Activated naive CD4-positive, alpha-beta T cell treated with Interleukin-2 at 50 U/mL for 16 hours (primary cell): ENCODE measurements around the gene CNTNAP2.

Experiments used
- DNase-seq: peaks from one replicate; pipeline ENCODE4 v3.0.0-alpha.2; 2020

Gene CNTNAP2

GRCh38 chr7:147904219-147904576 lies 1787.6 kb downstream of the CNTNAP2 start:
- DNase-seq, result no peak

DNA sequence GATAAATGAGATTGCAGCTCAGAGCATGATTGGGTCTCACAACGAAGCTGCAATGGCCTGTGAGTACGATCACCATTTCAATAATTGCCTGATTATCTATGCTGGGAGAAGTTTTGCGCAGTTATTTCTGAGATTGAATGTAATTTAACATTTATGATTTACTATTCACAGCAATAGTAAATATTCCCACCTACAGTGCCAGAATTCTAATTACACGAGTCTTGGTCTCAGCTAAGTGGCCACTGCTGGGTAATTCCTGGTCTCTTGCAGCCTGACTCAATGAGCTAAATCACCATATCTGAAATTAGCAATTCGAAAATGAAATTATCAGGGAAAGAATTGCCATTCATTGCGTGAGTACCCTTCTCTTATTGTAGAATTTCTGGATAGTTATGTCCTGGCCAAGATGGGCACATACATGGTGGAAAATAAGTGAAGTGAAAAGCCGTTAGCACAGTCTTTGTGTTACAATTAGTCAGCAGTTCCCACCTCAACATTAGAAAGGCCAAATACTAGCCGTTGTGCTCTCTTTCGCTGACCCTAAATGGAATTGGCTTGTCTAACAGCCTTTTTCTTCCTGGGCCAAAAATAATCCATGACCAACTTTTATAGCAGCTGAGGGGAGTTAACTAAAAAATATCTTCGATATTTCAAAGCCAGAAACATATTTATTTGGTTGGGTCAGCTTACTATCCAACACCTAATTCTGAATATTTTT lies 1793.0 kb downstream of the CNTNAP2 start:
- DNase-seq, result no peak

GRCh38 chr7:147911201-147911601 lies 1794.6 kb downstream of the CNTNAP2 start:
- DNase-seq, result no peak

DNA sequence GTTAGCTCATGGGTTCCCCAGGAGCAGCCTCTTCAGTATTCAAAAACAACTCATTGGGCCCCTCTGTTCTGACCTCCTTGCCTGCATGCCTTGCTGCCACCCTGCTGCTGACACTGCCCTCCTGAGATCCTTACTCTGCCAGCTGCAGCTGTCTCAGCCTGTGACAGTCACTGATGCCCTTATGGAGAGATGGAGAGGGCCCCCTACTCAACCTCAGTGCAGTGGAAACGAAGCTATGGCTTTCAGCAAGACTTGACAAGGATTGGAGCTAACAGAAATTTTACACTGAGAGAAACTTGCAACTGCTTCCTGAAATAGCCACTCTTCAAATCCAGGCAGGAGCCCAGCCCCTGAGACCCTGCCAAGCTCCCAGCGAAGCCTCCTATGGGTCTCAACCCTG lies 1795.7 kb downstream of the CNTNAP2 start:
- DNase-seq, result no peak

GRCh38 chr7:147912946-147913638 lies 1796.5 kb downstream of the CNTNAP2 start:
- DNase-seq, result no peak

DNA sequence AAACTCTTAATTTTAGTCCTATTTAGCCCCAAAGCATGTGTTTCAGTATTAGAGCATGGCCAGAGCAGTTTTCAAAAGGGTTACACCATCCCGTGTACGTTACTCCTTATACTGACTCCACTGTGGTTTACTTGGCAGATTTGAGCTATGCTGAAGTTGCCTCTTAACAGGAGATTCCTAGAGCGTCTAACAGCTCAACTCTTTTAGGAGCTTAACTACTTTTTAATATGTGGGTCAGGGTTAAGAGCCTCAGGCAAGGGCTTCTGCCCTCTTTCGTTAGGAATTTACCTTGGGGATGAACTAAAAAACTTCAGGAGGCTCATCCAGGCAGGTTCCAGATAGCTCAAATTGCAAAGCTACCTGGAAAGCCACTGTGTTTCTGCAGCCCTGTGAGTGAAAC lies 1799.2 kb downstream of the CNTNAP2 start:
- DNase-seq, result no peak

DNA sequence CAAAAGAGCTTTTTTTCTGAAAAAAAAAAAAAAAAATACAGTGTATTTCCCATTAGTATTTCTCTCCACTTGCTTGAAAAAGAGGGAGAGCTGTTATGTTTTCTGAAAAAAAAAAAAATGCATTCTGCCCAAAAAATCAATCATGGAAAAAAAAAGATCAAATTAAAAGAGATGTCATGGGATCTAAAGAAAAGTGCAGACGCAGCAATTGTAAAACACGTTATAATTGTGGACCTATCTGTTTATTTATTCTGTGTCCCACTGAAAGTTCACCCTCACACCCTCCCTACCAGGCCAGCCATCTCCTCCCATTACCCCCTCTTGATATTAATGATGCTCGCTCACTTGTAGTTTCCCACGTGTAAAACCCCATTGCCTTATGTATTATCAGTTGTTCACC lies 1800.0 kb downstream of the CNTNAP2 start:
- no peak for DNase-seq

- DNase-seq, result no peak
Observed at GRCh38 chr7:147923841-147924240, 1807.2 kb downstream of the CNTNAP2 start.

GRCh38 chr7:147937428-147937827 lies 1820.8 kb downstream of the CNTNAP2 start:
- DNase-seq, result no peak

DNA sequence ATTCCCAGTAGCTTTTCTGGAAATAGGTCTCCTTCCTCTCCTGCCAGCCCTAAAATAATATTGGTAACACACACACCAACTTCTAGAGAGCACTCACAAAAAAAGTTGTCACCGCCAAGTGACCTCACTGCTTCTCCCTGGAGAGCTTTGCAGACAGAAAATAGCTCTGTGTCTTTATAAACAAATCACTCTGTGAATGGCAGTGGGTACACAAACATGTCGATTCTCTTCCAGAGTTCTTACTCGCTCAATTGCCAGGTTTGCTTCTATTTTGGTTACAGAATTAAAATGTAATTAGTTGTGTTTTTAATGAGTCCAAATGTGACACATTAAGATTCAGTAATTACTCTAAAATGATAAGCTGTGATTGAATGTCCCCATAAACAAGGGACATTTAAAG lies 1824.8 kb downstream of the CNTNAP2 start:
- no peak for DNase-seq

- no peak for DNase-seq
Observed at GRCh38 chr7:147944321-147944720, 1827.7 kb downstream of the CNTNAP2 start.

DNA sequence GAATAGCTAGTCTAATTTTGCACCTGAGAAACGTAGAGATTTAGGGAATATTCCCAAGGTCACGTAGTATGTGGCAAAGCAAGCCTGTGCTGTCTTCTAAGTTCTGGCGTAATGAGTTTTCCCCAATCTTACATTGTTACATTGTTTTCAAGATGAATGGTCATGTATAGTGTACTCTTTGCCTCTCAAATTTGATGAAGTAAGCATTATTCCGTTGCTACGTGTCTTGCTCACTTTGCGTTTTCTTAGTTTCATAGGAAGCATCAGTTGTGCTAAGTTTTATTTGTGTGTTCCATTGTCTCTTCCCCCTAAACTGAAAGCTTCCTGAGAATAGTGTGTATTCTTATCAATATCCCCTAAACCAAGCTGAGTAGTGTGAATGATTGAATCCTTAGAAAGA lies 1836.3 kb downstream of the CNTNAP2 start:
- no peak for DNase-seq

DNA sequence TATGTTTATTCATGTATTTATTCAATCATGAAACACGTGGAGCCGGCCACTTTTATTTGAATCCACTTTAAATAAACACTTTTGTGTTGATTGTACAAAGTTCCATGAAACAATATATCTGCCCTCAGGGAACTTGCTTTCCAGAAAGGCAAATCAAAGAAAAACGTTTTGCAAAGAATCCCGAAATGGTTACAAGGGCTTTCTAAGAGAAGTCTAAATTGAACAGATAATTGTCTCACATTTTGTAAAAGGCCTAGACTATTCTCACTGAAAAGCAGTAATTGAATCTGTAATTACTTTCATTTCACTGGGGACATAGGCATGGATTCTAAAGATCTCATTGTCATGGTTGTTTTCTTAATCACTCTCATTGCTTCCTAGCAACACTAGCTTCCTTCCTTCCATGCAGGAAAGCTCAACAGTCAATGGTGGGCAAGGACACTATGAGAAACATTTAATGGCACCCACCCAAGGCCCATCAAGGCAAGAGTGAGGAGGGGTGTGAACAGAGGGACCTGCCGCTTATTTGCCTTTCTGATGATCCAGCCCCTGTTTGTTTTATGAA lies 1851.5 kb downstream of the CNTNAP2 start:
- no peak for DNase-seq

GRCh38 chr7:147971606-147972110 lies 1855.1 kb downstream of the CNTNAP2 start:
- no peak for DNase-seq

GRCh38 chr7:147978201-147978600 lies 1861.6 kb downstream of the CNTNAP2 start:
- no peak for DNase-seq

GRCh38 chr7:147978651-147979050 lies 1862.0 kb downstream of the CNTNAP2 start:
- no peak for DNase-seq

DNA sequence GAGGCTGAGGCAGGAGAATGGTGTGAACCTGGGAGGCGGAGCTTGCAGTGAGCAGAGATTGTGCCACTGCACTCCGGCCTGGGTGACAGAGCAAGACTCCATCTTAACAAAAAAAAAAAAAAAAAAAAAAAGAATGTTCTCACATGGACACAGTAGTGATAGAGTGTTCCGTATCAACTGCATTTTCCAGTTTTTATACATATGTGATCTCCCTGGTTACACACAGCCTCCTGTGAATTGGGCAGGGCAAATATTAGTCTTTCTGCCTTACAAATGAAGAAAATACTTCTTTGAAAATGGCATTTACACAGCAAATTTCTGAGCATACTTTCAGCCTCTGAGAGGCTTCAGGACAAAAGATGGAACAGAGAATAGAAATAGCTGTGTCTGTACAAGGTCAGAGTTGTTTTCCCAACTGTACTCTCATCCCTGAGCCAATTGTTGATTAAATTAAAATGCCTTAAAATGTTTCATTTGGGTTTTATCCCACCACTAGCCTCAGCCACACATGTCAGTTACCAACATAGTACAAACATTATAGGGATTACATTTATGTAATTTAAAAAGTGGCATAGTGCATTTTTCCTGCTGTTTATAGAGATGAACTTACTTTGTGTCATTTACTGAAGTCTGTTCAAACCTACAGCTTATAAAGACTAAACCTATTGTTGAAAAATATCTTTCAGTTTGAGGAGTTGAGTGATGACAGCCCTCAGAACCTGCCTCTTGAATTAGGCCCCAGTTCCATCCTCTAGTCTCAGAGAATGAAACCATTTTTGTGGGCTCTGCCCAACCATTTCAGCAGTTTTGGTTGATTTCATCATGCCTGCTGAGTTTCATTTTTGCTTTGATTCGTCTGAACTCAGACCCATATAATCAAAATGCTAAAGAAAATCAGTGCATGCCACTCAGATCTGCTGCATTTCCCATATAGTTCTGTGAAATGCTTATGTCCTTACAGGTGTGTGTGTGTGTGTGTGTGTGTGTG lies 1864.5 kb downstream of the CNTNAP2 start:
- DNase-seq, result no peak

- no peak for DNase-seq
Observed at GRCh38 chr7:147982307-147982706, 1865.7 kb downstream of the CNTNAP2 start.

- DNase-seq, result no peak
Observed at GRCh38 chr7:147984265-147984664, 1867.7 kb downstream of the CNTNAP2 start.

DNA sequence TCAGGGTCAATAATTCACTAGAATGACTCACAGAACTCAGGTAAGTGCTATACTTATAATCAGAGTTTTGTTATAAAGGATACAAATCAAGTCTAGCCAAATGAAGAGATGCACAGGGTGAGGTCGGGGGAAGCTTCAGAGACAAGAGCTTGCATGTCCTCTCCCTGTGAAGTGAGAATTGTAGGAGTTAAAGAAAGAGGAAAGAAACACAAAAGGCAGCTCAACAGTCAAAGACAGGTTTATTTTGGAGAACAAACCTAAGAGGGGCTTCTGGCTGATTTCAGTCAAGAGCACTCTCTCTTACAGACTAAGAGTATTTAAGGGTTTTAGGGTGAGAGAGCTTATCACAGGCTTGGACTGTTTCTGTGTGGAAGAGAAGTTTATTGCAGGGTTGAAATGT lies 1873.5 kb downstream of the CNTNAP2 start:
- no peak for DNase-seq

GRCh38 chr7:147990942-147991341 lies 1874.3 kb downstream of the CNTNAP2 start:
- no peak for DNase-seq

DNA sequence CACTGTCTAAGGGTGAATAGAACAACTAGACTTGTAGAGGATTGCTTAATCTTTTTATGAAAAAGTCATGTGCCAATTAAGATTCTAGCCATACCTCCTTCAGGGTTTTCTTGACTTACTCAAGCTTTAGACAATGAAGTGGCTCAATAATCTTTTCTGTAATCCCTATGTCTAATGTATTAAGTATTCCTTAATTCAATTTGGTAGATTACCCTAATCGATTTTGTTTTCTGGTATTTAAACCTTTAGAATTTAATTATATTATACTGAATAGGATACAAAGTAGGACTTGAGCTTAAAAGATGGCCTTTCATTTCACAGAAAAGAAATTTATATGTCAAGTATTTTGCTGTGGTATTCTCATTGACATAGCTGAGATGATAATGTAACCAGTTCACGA lies 1876.1 kb downstream of the CNTNAP2 start:
- DNase-seq, result no peak

DNA sequence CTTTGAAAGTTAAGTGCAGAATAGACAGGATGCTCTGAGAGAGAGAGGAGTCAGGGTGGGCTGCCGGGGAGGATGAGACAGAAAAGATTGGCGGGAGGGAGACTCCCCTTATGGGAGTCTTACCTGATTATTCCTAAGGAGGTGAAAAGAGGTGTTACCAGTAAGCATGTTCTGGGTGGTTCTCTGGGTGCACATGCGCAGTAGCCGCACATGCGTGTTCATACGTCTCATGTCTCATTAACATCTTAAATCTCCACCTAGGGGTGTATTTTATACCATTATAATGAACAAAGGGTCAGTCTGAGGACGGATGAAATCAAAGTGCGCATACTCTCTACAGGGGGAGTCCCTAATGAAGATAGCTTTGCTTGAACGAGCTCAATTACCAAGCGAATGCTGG lies 1881.0 kb downstream of the CNTNAP2 start:
- DNase-seq, result no peak
